Measurements from ENCODE around the gene SCO2.

The SCO2 gene

DNA sequence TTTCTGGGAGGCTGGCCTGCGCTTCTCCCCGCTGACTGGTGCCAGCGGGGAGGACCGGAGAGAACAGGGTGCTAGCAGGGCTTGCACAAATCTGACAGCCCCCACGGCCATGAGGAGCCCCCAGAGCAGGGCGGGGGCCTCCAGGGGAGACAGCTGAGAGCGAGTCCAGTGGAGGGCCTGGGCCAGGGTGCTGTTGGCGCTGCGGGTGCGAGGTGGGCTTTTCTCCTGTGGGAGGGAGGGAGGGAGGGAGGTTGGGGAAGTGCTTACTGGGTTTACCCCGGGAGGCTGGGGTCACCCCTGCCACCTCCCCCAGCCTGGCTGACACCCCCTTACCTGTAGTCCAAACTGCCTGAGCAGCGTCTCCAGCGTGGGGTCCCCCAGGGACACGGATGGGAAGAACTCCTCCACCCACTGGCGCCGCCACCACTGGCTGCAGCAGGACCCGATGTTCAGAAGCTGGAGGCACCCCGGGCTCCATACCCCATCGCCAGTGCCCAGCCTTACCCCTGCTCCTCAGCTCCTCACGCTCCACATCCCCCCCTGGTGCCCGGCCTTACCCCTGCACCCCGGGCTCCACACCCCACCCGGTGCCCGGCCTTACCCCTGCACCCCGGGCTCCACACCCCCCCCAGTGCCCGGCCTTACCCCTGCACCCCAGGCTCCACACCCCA is 21.8 kb downstream of the SCO2 start:
- no peak overlapping the region for H3K4me3 ChIP-seq (ENCODE audit: low read depth, low read length)

DNA sequence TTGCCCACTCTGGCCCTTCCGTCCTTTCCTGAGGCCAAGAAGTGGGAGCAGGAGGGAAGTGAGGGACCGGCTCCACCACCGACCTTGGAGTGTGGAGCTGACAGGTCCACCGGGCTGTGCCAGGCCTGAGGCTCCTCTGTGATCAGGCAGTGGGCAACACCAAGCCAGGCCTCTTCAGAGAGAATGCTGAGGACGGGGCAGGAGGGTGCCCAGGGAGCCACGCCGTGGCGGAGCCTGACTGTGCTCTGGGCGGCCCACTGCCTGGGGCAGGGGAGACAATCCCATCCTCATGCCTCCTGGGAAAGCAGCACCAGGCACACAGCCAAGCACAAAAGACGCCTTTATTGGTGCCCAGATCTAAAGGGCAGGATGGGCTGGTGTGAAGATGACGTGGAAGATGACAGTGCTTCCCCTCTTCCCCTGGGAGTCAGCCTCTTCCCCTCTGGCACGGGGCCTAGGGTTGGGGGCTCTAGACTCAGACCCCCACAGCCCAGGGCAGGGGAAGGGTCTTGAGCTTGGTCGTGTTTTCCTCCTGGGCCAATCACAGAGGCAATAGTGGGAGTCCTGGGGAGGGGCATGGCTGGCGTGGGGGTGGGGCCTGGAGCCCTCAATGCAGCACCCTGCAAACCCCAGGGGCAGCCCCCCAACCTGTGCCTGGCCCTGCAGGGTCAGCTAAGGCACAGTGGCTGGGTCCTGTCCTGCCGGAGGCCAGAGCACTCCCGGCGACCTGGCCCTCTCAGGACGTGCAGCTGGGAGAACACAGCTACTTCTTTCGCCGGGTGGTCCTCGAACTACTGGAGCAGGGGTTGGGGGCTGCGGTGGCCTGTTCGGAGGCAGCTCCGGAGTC is 22.5 kb downstream of the SCO2 start:
- no peak overlapping the region for H3K4me3 ChIP-seq (ENCODE audit: low read depth, low read length)

DNA sequence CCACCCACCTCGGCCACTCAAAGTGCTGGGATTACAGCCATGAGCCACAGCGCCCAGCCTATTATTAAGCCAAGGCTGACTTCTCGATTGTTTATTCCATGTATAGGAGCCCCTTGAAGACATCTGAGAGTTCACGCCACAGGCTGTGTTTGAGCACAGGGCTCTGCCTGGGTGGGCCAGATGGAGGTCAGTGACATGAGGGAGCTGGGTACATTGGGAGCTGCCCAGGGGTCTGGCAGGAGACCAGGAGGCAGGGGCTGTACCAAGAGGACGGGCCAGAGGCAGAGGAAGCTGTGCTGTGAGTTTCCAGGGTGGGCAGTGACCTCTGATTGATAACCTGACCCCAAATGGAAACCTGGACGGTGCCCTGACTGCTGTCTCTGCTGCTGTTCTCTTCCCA is 23.3 kb downstream of the SCO2 start:
- H3K4me3 ChIP-seq (ENCODE audit: low read depth, low read length) = no peak overlapping the region

DNA sequence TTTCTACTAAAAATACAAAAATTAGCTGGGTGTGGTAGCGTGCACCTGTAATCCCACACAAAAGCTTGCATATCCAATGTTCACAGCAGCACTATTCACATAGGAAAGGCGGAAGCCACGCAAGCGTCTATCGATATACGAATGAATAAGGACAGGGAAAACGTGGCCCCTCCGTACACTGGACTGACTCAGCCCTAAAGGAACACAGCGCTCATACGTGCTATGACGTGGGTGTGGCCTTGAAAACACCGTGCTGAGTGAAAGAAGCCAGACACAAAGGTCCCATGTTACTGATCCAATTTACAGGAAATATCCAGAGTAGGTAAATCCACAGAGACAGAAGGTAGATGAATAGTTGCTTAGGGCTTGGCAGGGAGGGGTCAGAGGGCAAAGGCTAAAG is 24.9 kb downstream of the SCO2 start:
- no peak overlapping the region for H3K4me3 ChIP-seq (ENCODE audit: low read depth, low read length)

- no peak overlapping the region for H3K4me3 ChIP-seq (ENCODE audit: low read depth, low read length)
Observed at GRCh38 chr22:50498322-50498890, 27.0 kb downstream of the SCO2 start.

- H3K4me3 ChIP-seq (ENCODE audit: low read depth, low read length) = no peak overlapping the region
Observed at GRCh38 chr22:50497093-50497492, 28.3 kb downstream of the SCO2 start.

GRCh38 chr22:50490531-50491308 is 34.7 kb downstream of the SCO2 start:
- H3K4me3 ChIP-seq (ENCODE audit: low read depth, low read length) = no peak overlapping the region

DNA sequence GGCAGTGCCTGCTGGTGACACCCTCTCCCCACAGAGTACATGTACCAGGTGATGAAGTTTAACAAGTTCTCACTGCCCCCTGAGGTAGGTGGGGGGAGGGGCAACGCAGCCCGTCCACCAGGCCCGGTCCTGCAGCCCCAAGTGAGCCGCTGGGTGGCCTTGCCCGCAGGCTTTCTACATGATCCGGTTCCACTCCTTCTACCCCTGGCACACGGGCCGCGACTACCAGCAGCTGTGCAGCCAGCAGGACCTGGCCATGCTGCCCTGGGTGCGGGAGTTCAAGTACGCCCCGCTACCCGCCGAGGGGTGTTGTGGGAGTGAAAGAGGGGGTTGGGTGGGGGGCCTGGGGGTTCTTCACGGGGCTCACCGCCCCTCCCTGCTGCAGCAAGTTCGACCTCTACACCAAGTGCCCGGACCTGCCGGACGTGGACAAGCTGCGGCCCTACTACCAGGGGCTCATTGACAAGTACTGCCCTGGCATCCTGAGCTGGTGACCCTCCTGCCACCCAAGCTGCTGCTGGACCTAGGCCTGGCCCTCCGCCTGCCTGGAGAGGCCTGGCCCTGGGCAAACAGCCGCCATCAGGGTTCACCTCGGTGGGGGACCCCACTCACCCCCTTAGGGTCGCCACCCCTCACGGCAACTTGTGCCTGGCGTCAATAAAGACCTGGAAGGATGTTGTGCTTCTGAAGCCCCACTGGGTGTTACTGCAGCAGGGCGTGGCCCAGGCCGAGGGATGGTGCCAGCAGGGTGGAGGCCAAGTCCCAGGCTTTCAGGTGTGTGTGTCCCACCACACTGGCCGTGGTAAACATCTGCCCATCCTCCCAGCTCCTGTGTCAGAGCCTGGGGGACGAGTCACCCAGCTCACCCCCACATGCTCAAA is 35.8 kb downstream of the SCO2 start:
- no peak overlapping the region for H3K4me3 ChIP-seq (ENCODE audit: low read depth, low read length)

GRCh38 chr22:50488886-50489285 is 36.5 kb downstream of the SCO2 start:
- H3K4me3 ChIP-seq (ENCODE audit: low read depth, low read length) = no peak overlapping the region

DNA sequence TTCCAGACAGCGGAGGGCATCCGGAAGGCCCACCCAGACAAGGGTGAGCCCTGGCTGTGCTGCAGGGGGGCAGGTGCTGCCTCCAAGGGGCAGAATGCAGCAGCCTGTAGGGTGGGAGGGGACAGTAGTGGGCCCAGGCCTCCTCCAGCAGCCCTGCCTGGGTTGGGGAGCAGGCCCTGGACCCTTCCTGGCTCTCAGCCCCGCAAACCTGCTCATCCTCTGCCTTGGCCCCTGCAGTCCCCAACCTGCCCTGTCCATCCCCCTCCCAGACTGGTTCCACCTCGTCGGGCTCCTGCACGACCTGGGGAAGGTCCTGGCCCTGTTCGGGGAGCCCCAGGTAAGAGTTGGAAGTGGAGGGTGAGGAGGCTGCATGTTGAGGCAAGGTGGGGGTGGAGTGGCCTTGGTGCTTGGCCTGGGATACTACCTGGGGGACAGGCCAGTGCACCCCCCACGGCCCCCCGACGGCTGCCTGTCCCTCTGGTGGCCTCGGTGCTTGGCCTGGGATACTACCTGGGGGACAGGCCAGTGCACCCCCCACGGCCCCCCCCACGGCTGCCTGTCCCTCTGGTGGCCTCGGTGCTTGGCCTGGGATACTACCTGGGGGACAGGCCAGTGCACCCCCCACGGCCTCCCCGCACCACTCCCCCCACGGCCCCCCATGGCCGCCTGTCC is 37.3 kb downstream of the SCO2 start:
- no peak overlapping the region for H3K4me3 ChIP-seq (ENCODE audit: low read depth, low read length)

DNA sequence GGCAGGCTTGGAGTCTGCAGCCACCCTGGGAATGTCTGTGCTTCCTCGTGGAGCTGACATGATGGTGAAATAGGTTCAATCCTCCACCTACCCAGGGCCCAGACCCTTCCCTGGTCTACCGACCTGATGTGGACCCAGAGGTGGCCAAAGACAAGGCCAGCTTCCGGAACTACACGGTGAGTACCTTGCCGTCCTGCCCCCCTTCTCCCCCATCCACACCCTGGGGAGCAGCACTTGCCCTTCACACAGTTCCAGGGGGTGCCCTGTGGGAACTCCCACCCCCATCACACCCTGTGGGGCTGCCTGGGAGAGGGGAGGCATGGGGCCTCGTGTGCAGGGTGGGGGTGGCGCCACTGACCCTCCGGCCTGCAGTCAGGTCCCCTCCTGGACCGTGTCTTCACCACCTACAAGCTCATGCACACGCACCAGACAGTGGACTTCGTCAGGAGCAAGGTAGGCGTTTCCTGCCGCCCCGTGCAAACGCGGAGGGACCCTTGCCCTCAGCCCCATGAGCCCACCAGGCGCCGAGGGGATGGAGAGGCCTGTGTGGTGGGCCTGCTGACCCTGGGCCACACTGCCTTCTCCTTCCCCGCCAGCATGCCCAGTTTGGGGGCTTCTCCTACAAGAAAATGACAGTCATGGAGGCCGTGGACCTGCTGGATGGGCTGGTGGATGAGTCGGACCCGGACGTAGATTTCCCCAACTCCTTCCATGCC is 38.0 kb downstream of the SCO2 start:
- no peak overlapping the region for H3K4me3 ChIP-seq (ENCODE audit: low read depth, low read length)

DNA sequence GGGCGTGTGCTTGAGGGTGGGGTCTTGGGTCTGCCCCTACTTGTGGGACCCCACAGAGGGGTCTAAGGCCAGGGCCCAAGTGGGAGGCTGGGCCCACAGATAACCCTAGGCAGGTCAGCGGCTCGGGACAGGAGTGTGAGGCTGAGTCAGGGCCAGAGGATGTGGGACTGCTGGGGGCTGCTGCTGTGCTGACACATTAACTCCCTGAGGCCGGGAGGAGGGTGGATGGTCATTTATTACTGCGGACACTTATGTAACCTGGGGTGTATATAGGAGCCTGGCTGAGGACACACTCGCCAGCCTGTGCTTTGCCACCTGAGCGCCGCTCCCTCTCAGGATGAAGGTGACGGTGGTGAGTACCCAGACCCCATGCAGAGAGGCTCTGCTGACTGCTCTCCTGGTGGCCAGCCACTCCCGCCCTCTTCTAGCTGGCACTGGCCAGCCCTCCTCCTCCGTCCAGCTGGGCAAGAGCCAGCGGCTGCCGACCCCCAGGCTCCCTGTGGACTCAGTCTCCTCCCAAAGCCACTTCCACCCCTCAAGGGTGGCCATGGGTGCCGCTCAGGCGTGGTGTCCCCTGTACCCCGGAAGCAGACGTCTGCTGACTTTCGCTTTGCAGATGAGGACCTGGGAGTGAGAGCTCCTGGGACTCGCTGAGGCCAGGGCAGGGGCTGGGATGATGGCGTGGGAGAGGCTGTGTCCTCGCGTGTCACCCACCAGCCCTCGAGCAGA is 38.7 kb downstream of the SCO2 start, which contains the start of gene MIOX:
TSS of gene MIOX (plus strand) at position 299 of the 729 bp plus-strand sequence. CDS start at position 338, 39 bp downstream.
- H3K4me3 ChIP-seq (ENCODE audit: low read depth, low read length) = no peak within 1 kb of the TSS

- H3K4me3 ChIP-seq (ENCODE audit: low read depth, low read length) = no peak overlapping the region
Observed at GRCh38 chr22:50485221-50486131, 39.9 kb downstream of the SCO2 start.

- no peak overlapping the region for H3K4me3 ChIP-seq (ENCODE audit: low read depth, low read length)
Observed at GRCh38 chr22:50483977-50484853, 41.2 kb downstream of the SCO2 start.

DNA sequence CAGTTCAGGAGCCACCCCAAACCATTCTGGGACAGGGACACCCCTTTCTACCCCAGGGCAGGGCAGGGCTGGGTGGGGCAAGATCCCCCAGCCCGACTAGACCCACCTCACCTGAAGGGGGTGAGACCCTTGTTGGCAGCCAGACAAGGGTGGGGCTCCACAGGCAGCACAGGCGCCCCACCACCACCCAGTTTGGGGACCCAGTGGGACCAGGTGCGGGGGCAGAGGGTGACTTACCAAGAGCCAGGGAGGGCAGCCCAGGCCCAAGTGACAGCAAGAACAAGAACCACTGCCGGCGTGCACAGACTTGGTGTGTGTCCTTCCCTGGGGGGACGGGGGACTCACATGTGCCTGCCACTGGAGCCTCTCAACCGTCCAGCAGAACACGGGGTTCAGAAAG is 41.8 kb downstream of the SCO2 start:
- H3K4me3 ChIP-seq (ENCODE audit: low read depth, low read length) = no peak overlapping the region

- H3K4me3 ChIP-seq (ENCODE audit: low read depth, low read length) = no peak overlapping the region
Observed at GRCh38 chr22:50483106-50483505, 42.3 kb downstream of the SCO2 start.

All from iPS-11a (cell line).